Measurements from ENCODE around the gene NLRC4. TPM values are rescaled to one million over a fixed set of nuclear protein-coding genes. Genes with fewer than 3 reads are reported as not detected.

NLRC4 gene
- total RNA-seq, 1 donor from 2014 or later = not detected

GRCh38 chr2:32237996-32238395, 26.7 kb downstream of the NLRC4 start:
- no peaks in the 10 kb centered on the region for H3K79me2 ChIP-seq (ENCODE audit: low read depth)
- Mint-ChIP-seq H3K9me3 (no peaks in the 10 kb centered on the region), H3K27ac (no peak overlapping the region), H3K4me1 (peaks cover 20% of the 10 kb centered on the region), H3K36me3 (peaks cover 2% of the 10 kb centered on the region), H3K27me3 (ENCODE audit: insufficient read depth, low read depth) (no peaks in the 10 kb centered on the region), H3K4me3 (peak overlapping the region; percentile 15)
- no peak overlapping the region for H3K4me2 ChIP-seq
- H3K9ac ChIP-seq = no peak overlapping the region
- H3K4me3 ChIP-seq = no peak overlapping the region
- no peaks in the 10 kb centered on the region for H3F3A ChIP-seq (ENCODE audit: low read depth)
- no peaks in the 10 kb centered on the region for H4K20me1 ChIP-seq (ENCODE audit: low read depth)
- no peaks in the 10 kb centered on the region for H3K4me1 ChIP-seq
- H3K27me3 ChIP-seq = no peaks in the 10 kb centered on the region
- H2AFZ ChIP-seq (replicated peaks) = no peak overlapping the region
- DNase-seq (ENCODE audit: low spot score) = no peak
- TF ChIP-seq EZH2 (IDR thresholded peaks at IDR 0.05) (no peak), EZH2phosphoT487 (IDR thresholded peaks at IDR 0.05) (no peak), CTCF (IDR thresholded peaks at IDR 0.05) (no peak)
- no peaks in the 10 kb centered on the region for H3K9me3 ChIP-seq (ENCODE audit: low read depth)
- no peaks in the 10 kb centered on the region for H3K36me3 ChIP-seq
- H3K27ac ChIP-seq = no peak overlapping the region

GRCh38 chr2:32237488-32237887, 27.2 kb downstream of the NLRC4 start:
- Histone ChIP-seq H3K9ac (no peak overlapping the region), H3K4me2 (no peak overlapping the region), H3K4me3 (no peak overlapping the region), H3F3A (ENCODE audit: low read depth) (no peaks in the 10 kb centered on the region), H3K36me3 (no peaks in the 10 kb centered on the region), H3K79me2 (ENCODE audit: low read depth) (no peaks in the 10 kb centered on the region), H3K4me1 (no peaks in the 10 kb centered on the region), H3K27ac (no peak overlapping the region), H4K20me1 (ENCODE audit: low read depth) (no peaks in the 10 kb centered on the region), H2AFZ (replicated peaks) (no peak overlapping the region), H3K27me3 (no peaks in the 10 kb centered on the region), H3K9me3 (ENCODE audit: low read depth) (no peaks in the 10 kb centered on the region)
- H3K27me3 Mint-ChIP-seq (ENCODE audit: insufficient read depth, low read depth) = no peaks in the 10 kb centered on the region
- peaks cover 20% of the 10 kb centered on the region for H3K4me1 Mint-ChIP-seq
- no peaks in the 10 kb centered on the region for H3K9me3 Mint-ChIP-seq
- DNase-seq (ENCODE audit: low spot score) = no peak
- TF ChIP-seq EZH2 (IDR thresholded peaks at IDR 0.05) (no peak), CTCF (IDR thresholded peaks at IDR 0.05) (no peak), EZH2phosphoT487 (IDR thresholded peaks at IDR 0.05) (no peak)
- no peak overlapping the region for H3K4me3 Mint-ChIP-seq
- peaks cover 2% of the 10 kb centered on the region for H3K36me3 Mint-ChIP-seq
- no peak overlapping the region for H3K27ac Mint-ChIP-seq

GRCh38 chr2:32235315-32235714, 29.4 kb downstream of the NLRC4 start:
- TF ChIP-seq EZH2 (IDR thresholded peaks at IDR 0.05) (no peak), EZH2phosphoT487 (IDR thresholded peaks at IDR 0.05) (no peak), CTCF (IDR thresholded peaks at IDR 0.05) (no peak)
- H3K27me3 Mint-ChIP-seq (ENCODE audit: insufficient read depth, low read depth) = no peaks in the 10 kb centered on the region
- H3K36me3 ChIP-seq = no peaks in the 10 kb centered on the region
- H3K4me1 Mint-ChIP-seq = peaks cover 20% of the 10 kb centered on the region
- H3K4me2 ChIP-seq = no peak overlapping the region
- H3K9me3 Mint-ChIP-seq = no peaks in the 10 kb centered on the region
- no peaks in the 10 kb centered on the region for H3F3A ChIP-seq (ENCODE audit: low read depth)
- peak; percentile 11 for DNase-seq (ENCODE audit: low spot score)
- H3K27ac Mint-ChIP-seq = no peak overlapping the region
- no peak overlapping the region for H3K27ac ChIP-seq
- peaks cover 2% of the 10 kb centered on the region for H3K36me3 Mint-ChIP-seq
- H4K20me1 ChIP-seq (ENCODE audit: low read depth) = no peaks in the 10 kb centered on the region
- H3K4me3 Mint-ChIP-seq = no peak overlapping the region
- H2AFZ ChIP-seq (replicated peaks) = no peak overlapping the region
- no peaks in the 10 kb centered on the region for H3K4me1 ChIP-seq
- no peak overlapping the region for H3K9ac ChIP-seq
- H3K9me3 ChIP-seq (ENCODE audit: low read depth) = no peaks in the 10 kb centered on the region
- no peaks in the 10 kb centered on the region for H3K79me2 ChIP-seq (ENCODE audit: low read depth)
- H3K4me3 ChIP-seq = no peak overlapping the region
- H3K27me3 ChIP-seq = no peaks in the 10 kb centered on the region
